ENCODE results near the gene RGS12. TPM values are rescaled to one million over a fixed set of nuclear protein-coding genes. Genes with fewer than 3 reads are reported as not detected.
A peak's percentile ranks its signal among the peaks of the same experiment; 100 is the strongest.

The RGS12 gene
- total and polyA plus RNA-seq, 2 donors (not counting 1 experiment from before 2014, with no cell fraction given) = 3.5 to 13.9 TPM

DNA sequence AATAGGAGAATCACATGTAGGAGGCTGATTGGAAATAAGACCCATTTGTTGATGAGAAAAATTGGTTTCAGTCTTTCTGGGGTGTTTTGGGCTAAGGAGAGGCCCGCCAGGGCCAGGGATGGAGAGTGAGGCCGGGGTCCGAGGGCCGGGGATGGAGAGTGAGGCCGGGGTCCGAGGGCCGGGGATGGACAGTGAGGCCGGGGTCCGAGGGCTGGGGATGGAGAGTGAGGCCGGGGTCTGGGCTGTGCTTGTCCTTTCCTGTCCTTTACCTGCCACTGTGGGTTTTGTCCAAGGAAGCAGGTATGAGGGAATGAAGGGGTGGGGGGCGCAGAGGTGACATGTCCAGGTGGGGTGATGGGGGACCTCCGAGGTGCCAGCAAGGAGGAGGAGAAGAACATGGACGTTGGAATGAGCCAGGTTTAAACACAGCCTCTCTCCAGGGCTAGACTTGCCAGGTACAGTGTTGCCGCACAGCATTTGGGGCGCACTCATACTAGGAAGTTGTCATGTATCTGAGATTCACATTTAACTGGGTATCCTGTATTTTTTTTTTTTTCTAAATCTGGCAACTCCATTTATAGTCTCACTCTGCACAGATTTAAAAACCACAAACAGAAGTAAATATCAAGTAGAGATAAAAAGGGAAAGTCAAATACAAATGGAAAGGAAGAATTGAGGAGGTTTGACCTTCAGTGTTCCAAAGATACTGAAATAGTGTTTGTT is 8.8 kb downstream of the RGS12 start:
- Mint-ChIP-seq H3K4me1 (peaks cover 46% of the 10 kb centered on the region), H3K27ac (peak overlapping the region; percentile 7), H3K4me3 (peak overlapping the region; percentile 50), H3K27me3 (no peaks in the 10 kb centered on the region), H3K9me3 (ENCODE audit: insufficient read depth) (no peaks in the 10 kb centered on the region)
- TF ChIP-seq EZH2 (IDR thresholded peaks at IDR 0.05; ENCODE audit: borderline replicate concordance, insufficient read depth, low read depth, low read length, poor library complexity, severe bottlenecking) = no peak
- TF ChIP-seq, protein P1, sequence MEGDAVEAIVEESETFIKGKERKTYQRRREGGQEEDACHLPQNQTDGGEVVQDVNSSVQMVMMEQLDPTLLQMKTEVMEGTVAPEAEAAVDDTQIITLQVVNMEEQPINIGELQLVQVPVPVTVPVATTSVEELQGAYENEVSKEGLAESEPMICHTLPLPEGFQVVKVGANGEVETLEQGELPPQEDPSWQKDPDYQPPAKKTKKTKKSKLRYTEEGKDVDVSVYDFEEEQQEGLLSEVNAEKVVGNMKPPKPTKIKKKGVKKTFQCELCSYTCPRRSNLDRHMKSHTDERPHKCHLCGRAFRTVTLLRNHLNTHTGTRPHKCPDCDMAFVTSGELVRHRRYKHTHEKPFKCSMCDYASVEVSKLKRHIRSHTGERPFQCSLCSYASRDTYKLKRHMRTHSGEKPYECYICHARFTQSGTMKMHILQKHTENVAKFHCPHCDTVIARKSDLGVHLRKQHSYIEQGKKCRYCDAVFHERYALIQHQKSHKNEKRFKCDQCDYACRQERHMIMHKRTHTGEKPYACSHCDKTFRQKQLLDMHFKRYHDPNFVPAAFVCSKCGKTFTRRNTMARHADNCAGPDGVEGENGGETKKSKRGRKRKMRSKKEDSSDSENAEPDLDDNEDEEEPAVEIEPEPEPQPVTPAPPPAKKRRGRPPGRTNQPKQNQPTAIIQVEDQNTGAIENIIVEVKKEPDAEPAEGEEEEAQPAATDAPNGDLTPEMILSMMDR (IDR thresholded peaks at IDR 0.05) = no peak
- Histone ChIP-seq H3K4me3 (ENCODE audit: control extremely low read depth in 1 of 5, extremely low read depth in 1 of 5, insufficient read depth in 1 of 5, low read depth in 2 of 5, low read length in 4 of 5) (no peak overlapping the region), H3K36me3 (replicated peaks in 1 of 2; ENCODE audit: control extremely low read depth in 1 of 2, control insufficient read depth in 1 of 2, extremely low read depth in 1 of 2, insufficient read depth in 2 of 2, low read length in 1 of 2) (no peaks in the 10 kb centered on the region), H3K27me3 (replicated peaks in 1 of 4; ENCODE audit: control extremely low read depth in 1 of 4, control insufficient read depth in 3 of 4, insufficient read depth in 4 of 4, low read length in 3 of 4) (no peaks in the 10 kb centered on the region), H3K9me3 (ENCODE audit: control extremely low read depth in 1 of 3, control insufficient read depth in 2 of 3, insufficient read depth in 1 of 3, low read length in 2 of 3) (peaks cover 0 to 4% (median 0%) of the 10 kb centered on the region in 3 donors), H2AFZ (ENCODE audit: insufficient read depth, low read depth, low read length, poor library complexity, severe bottlenecking) (peak overlapping the region; percentile 58), H4K20me1 (ENCODE audit: control insufficient read depth, insufficient read depth, low read length, poor library complexity, severe bottlenecking) (no peaks in the 10 kb centered on the region), H3K27ac (ENCODE audit: low read length in 2 of 2) (peak overlapping the region in 1 of 2 donors; percentile 65), H3K9ac (ENCODE audit: low read length) (no peak overlapping the region), H3K79me2 (ENCODE audit: control insufficient read depth, insufficient read depth, low read length) (peaks cover 4% of the 10 kb centered on the region), H3K4me2 (replicated peaks; ENCODE audit: low read depth, low read length, poor library complexity, severe bottlenecking) (peak overlapping the region; percentile 73), H3K4me1 (ENCODE audit: control insufficient read depth in 2 of 2, insufficient read depth in 2 of 2, low read length in 2 of 2) (peaks cover 27 to 39% of the 10 kb centered on the region in 2 donors)
- intact Hi-C loops (cut with micrococcal nuclease) = loop anchor here (5.0 kb wide), 1 partner anchor 181 kb away; no protein-coding TSS in a partner anchor
- CTCF ChIA-PET = no interaction called here
- 92% methylated on average over 13 of the region's 15 CpGs for WGBS (ENCODE audit: insufficient coverage)
- no peak for ATAC-seq (ENCODE audit: low read depth)
- POLR2A ChIA-PET = no interaction called here
- DNase-seq = peak; percentile 25

DNA sequence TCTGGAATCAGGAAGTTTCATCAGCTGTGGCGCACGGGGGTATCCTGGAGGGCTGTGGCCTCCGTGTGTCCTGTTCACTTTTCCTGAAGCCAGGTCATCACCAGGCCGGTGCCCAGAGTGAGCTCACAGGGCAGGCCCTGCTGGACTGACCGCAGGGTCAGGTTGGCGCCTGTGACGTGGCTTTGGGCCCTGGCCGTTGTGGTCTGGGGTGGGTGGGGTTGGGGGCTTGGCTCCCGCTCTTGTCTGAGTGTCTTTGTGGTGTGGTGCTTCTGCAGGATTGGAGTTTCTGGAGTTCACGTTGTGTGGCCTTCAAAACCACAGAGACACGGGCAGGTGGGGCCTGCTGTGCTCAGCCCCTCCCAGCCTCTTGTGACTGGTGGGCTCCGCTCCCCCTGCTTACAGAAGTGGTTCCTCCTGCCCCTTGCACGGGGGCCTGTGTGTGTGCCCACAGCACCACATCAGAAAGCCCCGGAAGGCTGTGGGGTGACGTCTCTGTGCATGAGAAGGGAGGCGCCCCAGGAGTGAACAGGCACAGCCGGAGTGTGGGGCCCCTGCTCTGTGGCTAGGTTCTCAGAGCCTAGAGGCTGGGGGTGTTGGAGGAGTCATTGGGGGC is 9.5 kb downstream of the RGS12 start:
- Histone ChIP-seq H3K36me3 (replicated peaks in 1 of 2; ENCODE audit: control extremely low read depth in 1 of 2, control insufficient read depth in 1 of 2, extremely low read depth in 1 of 2, insufficient read depth in 2 of 2, low read length in 1 of 2) (no peaks in the 10 kb centered on the region), H3K27ac (ENCODE audit: low read length in 2 of 2) (peak overlapping the region; percentile 55 to 65), H3K9ac (ENCODE audit: low read length) (peak overlapping the region; percentile 42), H3K27me3 (replicated peaks in 1 of 4; ENCODE audit: control extremely low read depth in 1 of 4, control insufficient read depth in 3 of 4, insufficient read depth in 4 of 4, low read length in 3 of 4) (no peaks in the 10 kb centered on the region), H3K79me2 (ENCODE audit: control insufficient read depth, insufficient read depth, low read length) (peaks cover 10% of the 10 kb centered on the region), H4K20me1 (ENCODE audit: control insufficient read depth, insufficient read depth, low read length, poor library complexity, severe bottlenecking) (no peaks in the 10 kb centered on the region), H3K4me2 (replicated peaks; ENCODE audit: low read depth, low read length, poor library complexity, severe bottlenecking) (peak overlapping the region; percentile 73), H3K9me3 (ENCODE audit: control extremely low read depth in 1 of 3, control insufficient read depth in 2 of 3, insufficient read depth in 1 of 3, low read length in 2 of 3) (peaks cover 0 to 4% (median 0%) of the 10 kb centered on the region in 3 donors), H3K4me3 (ENCODE audit: control extremely low read depth in 1 of 5, extremely low read depth in 1 of 5, insufficient read depth in 1 of 5, low read depth in 2 of 5, low read length in 4 of 5) (peak overlapping the region in 2 of 5 experiments; percentile 11 to 33), H2AFZ (ENCODE audit: insufficient read depth, low read depth, low read length, poor library complexity, severe bottlenecking) (peak overlapping the region; percentile 58), H3K4me1 (ENCODE audit: control insufficient read depth in 2 of 2, insufficient read depth in 2 of 2, low read length in 2 of 2) (peaks cover 27 to 39% of the 10 kb centered on the region in 2 donors)
- TF ChIP-seq, protein P1 (IDR thresholded peaks at IDR 0.05) = no peak
- Mint-ChIP-seq H3K9me3 (ENCODE audit: insufficient read depth) (no peaks in the 10 kb centered on the region), H3K27ac (peak overlapping the region; percentile 76), H3K27me3 (no peaks in the 10 kb centered on the region), H3K4me1 (peaks cover 46% of the 10 kb centered on the region), H3K4me3 (peak overlapping the region; percentile 66)
- intact Hi-C loops (cut with micrococcal nuclease) = loop anchor here (5.0 kb wide), 1 partner anchor 180 kb away; no protein-coding TSS in a partner anchor
- ChIA-PET CTCF (no interaction called here), POLR2A (no interaction called here)
- 10% methylated on average over 17 of the region's 17 CpGs for WGBS (ENCODE audit: insufficient coverage)
- ATAC-seq (ENCODE audit: low read depth) = peak; percentile 83
- peak; percentile 85 for DNase-seq

Measured in B cell (primary cell).